CD4-positive, alpha-beta T cell treated with Interleukin-2 at 100 ng/mL for 4 hours (primary cell): ENCODE measurements around the gene CRTAC1.
"Not testable (repeated sequence)": the region's sequence is repeated elsewhere in the genome, so short reads cannot be mapped to it uniquely, and the experiment has no call there.

Source experiments
- DNase-seq: peaks from one replicate; pipeline ENCODE4 v3.0.0-alpha.2; 2020; ENCODE audit warnings: low spot score

CRTAC1 gene

DNA sequence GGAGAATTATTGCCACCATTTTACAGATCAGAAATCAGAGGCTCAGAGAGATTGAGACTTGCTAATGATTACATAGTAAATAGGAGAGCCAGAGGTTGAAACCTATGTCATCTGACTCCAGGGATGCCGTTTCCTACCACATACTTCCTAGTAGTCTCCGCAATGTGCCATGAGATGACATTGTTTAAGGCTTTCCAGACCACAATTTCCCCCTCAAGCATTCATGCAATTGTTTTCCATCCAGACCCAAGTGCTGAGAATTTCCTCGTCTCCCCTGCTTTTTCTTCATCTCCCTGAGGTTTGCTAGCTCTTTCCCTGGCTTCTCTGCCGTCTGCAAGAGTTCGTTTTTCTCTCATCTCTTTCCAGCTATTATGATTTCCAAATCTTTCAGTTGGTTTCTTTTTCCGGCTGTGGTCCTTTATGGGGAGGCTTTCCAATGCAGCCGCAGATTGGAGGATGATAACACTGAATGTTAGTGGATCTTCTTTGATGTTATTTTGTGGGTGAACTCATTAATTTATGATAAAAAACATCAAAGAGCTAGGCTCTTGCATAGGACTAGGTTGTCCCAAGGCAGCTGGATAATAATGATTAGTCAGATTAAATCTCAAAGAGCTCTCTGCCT is 187.7 kb downstream of the CRTAC1 start:
- DNase-seq, result no peak

DNA sequence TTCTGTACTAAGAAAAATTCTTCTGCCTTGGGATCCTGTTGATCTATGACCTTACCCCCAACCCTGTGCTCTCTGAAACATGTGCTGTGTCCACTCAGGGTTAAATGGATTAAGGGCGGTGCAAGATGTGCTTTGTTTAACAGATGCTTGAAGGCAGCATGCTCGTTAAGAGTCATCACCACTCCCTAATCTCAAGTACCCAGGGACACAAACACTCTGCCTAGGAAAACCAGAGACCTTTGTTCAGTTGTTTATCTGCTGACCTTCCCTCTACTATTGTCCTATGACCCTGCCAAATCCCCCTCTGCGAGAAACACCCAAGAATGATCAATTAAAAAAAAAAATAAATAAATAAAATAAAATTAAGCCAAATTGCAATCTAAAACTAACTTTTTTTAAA is 188.3 kb downstream of the CRTAC1 start:
- DNase-seq, result not testable (repeated sequence)

DNA sequence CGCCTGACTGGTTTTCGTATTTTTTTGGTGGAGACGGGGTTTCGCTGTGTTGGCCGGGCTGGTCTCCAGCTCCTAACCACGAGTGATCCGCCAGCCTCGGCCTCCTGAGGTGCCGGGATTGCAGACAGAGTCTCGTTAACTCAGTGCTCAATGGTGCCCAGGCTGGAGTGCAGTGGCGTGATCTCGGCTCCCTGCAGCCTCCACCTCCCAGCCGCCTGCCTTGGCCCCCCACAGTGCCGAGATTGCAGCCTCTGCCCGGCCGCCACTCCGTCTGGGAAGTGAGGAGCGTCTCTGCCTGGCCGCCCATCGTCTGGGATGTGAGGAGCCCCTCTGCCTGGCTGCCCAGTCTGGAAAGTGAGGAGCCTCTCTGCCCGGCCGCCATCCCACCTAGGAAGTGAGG is 189.3 kb downstream of the CRTAC1 start:
- DNase-seq, result not testable (repeated sequence)

DNA sequence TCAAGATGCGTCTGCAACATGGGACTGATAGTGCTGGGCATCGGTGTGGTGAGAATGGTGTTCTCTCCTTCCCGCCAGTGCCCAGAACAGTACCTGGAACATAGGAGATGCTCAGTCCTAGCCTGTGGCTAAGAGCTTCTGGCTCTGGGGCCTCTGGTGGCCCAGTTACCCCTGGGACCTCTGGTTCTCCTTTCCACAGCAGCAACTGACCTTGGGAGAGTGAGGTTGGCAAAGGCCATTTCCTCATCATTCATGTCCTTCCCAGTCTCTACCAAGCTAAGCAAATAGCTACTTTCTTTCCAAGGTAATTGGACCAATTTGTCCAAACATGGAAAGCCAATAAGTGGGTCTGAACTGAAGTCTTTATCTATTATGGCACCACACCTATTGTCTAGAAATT is 192.3 kb downstream of the CRTAC1 start:
- no peak for DNase-seq

DNA sequence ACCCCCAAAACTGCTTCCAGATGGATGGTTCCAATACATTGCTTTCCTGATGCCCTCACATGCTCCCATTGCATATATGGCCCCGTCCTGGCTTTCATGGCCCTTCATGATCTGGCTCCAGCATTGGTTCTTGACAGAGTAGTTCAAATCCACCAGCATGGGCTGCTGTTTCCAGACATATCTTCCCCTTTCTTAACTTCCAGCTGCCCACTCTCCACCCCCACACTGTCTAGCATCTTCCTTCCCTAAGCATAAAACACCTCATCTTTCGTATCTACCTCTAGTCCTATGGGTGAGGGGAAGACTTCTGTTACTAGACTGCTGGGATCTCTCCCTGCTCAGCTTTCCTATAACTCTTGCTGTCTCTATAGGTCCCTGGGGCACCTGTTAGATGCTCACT is 194.0 kb downstream of the CRTAC1 start:
- DNase-seq, result no peak

DNA sequence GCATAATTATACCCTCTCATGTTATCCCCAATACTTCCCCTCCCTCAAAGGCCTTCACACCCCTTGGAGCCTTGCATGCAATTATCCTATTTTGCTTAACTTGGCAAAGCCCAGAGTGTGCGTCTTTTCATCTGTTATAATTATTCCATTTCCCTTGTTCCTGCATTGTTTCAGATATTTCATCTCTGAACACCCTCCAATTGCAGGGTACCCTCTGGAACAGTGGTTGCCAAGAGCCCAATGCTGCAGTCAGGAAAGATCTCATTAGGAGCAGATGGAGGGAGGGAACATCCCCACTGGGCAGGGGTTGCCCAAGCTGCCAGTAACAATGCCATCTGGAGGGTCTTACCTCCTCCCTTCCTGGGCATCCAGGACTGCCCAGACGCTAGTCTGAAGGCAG is 199.2 kb downstream of the CRTAC1 start:
- DNase-seq, result no peak

DNA sequence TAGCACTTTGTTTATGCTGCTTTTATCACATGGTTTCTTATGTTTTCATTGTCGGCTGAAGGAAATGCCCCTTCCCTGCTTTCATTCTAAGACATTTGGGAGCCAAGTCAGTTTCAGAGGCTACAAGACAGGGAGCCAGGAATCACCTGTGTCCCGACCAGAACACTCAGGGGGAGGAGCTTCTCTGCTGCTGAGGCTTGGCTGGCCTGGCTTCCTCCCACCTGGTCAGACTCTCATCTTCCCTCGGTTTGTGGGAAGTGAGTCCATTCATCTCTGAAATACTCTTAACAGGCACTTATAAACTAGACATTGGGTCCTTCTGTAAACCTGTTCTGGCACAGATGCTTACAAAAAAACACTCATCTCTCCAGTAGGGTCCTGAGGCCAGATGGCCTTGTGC is 200.4 kb downstream of the CRTAC1 start:
- no peak for DNase-seq

DNA sequence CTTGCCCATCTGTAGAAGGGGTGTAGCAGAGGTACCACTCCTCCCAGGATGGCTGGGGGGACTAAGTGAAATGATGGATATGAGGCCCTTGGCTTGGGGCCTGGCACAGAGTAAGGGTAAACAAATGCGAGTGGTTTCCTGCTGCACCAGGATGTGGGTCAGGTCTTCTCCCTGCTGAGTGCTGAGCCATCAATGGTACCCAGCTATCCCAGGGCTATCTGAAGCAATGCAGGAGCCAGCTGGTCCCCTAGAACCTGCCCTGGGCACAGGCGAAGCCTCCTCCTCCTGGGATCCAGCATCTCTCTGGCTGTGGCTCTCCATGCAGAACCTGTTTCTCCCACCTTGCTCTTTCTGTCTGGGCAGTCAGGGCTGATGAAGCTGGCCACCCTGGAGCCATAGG is 201.7 kb downstream of the CRTAC1 start:
- peak; percentile 4 for DNase-seq

DNA sequence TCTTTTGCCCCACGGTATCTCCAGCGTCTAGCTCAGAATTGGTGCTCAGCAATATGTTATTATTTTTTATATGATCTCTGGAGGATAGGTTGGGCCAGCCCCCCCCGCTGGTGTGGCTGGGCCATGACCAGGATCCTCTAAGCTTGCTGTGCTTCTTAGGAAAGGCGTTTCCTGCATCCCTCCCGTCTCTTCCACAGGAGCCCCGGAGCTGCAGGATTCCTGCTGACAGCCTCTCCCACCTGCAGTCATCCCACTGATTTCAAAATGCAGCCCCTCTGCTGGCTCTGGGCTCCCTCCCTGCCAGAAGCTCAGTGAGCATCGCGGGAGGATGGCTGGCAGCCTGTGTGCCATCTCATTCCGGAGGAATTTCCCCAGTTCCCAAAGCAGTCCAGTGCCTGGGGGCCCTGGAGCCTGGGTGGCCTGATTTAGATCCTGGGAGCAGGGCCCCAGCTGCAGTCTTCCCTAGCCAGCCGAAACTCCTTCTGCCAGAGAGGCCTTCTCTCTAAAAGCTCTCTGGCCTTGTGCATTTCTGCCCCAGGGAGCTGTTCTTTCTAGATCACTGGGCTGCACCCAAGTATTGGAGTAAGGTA is 202.6 kb downstream of the CRTAC1 start:
- no peak for DNase-seq

DNA sequence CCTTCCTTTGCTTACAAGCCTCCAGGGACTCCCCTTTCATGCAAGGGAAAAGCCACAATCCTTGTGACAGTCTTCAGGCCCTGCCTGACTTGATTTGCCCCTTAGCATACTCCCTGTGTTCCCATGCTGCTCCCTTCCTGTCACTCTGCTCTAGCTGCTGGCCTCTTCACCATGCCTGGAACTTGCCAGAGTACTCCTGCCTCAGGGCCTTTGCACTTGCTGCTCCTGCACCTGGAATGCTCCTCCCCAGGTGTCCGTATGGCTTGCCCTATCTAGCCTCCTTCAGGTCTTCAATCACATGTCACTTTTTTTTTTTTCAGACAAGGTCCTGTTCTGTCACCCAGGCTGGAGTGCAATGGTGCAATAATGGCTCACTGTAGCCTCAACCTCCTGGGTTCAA is 203.5 kb downstream of the CRTAC1 start:
- DNase-seq, result no peak

DNA sequence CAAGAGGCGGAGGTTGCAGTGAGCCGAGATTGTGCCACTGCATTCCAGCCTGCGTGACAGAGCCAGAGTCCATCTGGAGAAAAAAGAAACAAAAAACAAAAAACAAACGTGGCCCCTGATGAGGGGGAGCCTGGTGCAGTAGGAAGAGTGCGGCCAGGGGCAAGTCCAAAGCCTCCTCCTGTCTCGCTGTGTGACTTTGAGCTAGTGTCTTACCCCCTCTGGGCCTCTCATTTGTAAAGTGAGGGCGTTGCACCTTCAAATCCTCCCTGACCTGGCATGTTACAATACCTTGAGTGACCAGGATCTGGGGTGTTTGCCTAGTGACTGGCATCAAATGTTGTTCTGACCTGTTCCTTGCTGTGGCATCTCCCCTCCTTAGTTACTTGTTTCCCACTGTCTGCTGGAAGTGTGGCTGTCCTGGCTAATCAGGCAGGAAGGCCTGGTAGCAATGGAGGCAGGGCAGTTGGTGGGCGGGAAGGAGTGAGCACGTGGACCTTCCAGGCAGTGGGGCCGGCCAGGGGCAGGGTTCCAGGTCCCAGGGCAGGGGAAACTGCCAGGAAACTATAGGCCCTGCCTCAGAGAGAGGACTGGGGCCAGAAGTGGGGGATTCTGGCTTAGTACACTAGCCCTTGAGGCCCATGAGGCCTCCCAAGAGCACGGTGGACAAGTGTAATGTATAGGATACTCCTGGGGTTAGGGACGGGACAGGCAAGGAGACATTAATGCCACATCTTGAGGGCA is 205.2 kb downstream of the CRTAC1 start:
- DNase-seq, result no peak

DNA sequence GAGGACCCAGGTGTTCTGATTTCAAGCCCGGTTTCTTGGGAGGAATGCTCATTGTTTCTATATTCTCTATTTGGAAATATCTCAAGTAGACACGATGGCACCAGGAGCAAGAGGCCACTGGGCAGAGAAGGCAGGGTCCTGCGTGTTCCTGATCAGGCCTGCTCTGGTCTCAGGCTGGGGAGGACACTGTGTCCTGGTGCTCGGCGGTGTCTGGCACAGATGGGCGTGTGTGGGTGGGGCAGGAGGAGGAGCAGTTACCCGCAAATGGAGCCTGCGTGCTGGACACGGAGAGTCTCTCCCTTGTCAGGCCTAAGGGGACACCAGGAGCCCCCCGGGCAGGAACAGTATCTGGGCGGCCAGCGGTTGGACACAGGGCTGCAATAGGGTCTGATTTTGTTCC is 206.7 kb downstream of the CRTAC1 start:
- DNase-seq, result no peak

DNA sequence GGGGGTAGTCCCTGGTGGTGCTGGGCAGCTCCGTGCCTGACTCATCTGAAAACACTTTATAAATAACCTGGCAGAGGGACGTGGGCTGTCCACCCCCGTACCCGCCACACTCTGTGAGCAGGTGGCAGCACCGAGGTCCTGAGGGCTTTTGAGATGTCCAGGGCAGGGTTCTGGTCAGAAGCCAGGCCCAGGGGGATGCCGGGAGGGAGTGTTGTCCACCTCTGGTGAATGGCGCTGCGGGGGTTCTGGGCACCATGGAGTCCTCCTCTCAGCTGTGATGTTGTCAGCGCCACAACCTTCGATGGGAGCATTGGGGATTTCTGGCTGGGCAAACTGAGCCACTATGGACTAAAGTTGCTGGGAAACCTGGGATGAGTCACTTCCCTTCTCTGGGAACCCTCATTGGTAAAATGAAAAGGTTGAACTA is 208.1 kb downstream of the CRTAC1 start:
- DNase-seq, result no peak

DNA sequence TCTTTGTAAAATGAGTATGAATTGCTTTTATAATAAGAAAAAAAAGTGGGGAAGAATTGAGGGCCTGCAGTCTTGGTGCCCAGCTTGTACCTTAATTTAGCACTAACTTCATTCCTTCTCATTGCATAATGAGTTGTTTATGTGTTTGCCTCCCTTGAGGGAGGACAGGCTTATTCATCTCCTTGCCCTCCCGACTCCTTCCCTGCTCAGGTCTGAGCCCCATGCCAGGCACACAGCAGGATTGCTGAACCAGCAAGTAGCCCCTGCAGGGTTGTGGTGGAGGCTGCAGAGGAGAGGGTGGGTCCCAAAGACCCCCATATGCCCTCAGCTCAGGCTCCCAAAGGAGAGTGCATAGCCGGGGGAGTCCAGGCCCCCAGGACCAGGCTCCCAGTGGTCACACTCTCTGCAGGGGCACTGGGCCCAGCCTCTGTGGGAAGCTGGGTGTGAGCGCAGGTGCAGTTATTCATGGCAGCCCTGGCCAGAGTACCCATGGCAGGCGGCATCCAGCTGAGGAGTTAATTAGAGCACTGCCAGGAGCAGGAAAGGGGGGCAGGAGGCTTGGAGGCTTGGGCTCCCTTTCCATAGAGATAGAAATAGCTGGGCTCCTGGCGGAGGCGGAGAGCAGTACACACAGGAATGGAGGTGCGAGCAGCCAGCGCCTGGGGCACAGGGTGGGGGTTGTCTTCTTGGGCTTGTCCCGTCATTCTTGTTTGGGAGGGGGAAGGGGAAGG is 208.9 kb downstream of the CRTAC1 start:
- DNase-seq, result no peak

DNA sequence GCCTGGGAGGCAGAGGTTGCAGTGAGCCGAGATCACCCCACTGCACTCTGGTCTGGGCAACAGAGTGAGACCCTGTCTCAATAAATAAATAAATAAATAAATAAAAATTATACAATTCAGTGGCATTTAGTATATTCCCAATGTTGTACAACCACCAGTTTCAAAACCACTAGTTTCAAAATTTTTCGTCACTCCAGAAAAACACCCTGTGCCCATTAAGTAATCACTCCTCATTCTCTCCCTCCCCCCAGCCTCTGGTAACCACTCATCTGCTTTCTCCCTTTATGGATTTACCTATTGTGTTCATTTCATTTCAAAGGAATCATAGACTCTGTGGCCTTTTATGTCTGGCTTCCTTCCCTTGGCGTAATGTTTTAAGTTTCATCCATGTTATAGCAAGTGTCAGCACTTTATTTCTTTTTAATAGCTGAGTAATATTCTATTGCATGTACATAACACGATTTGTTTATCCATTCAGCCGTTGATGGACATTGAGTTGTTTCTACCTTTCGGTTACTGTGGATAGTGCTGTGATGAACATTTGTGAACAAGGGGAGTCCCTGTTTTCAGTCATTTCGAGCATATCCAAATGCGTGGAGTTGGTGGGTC is 210.2 kb downstream of the CRTAC1 start:
- no peak for DNase-seq

DNA sequence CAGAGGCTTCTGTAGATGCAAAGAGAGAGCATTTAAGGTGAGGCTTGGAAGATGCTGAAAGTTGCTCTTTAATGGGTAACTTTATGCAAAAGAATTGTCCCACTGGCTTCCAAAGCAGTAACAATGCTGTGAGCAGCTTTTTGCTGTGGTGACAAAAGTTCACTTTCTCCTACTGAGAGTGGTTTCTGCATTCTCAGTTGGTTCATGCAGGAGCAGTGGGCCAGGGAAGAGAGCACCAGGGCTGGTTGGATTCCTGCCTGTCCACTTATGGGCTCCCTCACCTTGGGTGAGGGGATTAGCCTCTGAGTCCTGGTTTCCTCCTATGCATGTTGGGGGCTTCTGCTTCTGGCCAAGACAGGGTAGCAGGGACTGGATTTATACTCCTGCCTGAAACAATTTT is 211.8 kb downstream of the CRTAC1 start:
- DNase-seq, result no peak

DNA sequence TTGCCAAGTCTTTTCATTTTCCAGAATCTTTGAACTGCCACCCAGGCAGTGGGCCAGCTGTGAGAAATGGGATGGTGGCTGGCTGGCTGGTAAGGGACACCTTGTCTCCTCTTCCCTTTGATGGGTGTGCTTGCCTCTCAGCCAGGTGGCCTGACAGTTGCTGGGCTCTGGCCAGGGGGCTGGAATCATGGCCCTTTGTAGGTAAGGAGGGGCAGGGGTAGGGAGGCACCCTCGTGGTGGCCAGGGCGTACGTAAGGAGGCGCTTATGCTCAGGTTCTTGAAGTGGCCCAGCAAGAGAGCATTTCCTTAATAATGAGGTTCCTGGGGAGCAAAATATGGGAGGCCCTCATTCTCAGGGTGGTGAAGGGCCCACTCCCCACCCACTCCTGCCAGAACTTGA is 213.8 kb downstream of the CRTAC1 start:
- DNase-seq, result no peak
